NCI-H526 treated with DMSO at 0.1 percent for 48 hours (cell line): Measurements from ENCODE around the gene BRIP1.
"Not testable (repeated sequence)": the region's sequence is repeated elsewhere in the genome, so short reads cannot be mapped to it uniquely, and the experiment has no call there.

Experiments
- DNase-seq: peaks from one replicate; lab custom pipeline; 2025; lab: John Stamatoyannopoulos, UW

BRIP1 gene

GRCh38 chr17:61863801-61864126 is 436 bp upstream of the BRIP1 start:
- no peak for DNase-seq

- peak; percentile 33 for DNase-seq
Measured at GRCh38 chr17:61862105-61862574, 1.2 kb downstream of the BRIP1 start.

- not testable (repeated sequence) for DNase-seq
Measured at GRCh38 chr17:61860397-61860796, 2.9 kb downstream of the BRIP1 start.

- no peak for DNase-seq
Measured at GRCh38 chr17:61856035-61856434, 7.3 kb downstream of the BRIP1 start.

GRCh38 chr17:61852857-61853256 is 10.5 kb downstream of the BRIP1 start:
- DNase-seq = no peak

- no peak for DNase-seq
Measured at GRCh38 chr17:61849674-61850073, 13.7 kb downstream of the BRIP1 start.

GRCh38 chr17:61848896-61849295 is 14.4 kb downstream of the BRIP1 start:
- DNase-seq = no peak

GRCh38 chr17:61848247-61848646 is 15.1 kb downstream of the BRIP1 start:
- no peak for DNase-seq

- no peak for DNase-seq
Measured at GRCh38 chr17:61847659-61848058, 15.7 kb downstream of the BRIP1 start.

- no peak for DNase-seq
Measured at GRCh38 chr17:61846761-61847375, 16.5 kb downstream of the BRIP1 start.

- DNase-seq = no peak
Measured at GRCh38 chr17:61846088-61846487, 17.2 kb downstream of the BRIP1 start.

- no peak for DNase-seq
Measured at GRCh38 chr17:61843435-61843834, 19.9 kb downstream of the BRIP1 start.

GRCh38 chr17:61842899-61843298 is 20.4 kb downstream of the BRIP1 start:
- DNase-seq = no peak

GRCh38 chr17:61839300-61839786 is 24.0 kb downstream of the BRIP1 start:
- no peak for DNase-seq

GRCh38 chr17:61837175-61838051 is 25.9 kb downstream of the BRIP1 start:
- no peak for DNase-seq

GRCh38 chr17:61836266-61837174 is 26.8 kb downstream of the BRIP1 start:
- no peak for DNase-seq

- no peak for DNase-seq
Measured at GRCh38 chr17:61835606-61836005, 27.7 kb downstream of the BRIP1 start.

- DNase-seq = no peak
Measured at GRCh38 chr17:61834610-61835009, 28.7 kb downstream of the BRIP1 start.

GRCh38 chr17:61833536-61834193 is 29.7 kb downstream of the BRIP1 start:
- no peak for DNase-seq

- no peak for DNase-seq
Measured at GRCh38 chr17:61832463-61832862, 30.9 kb downstream of the BRIP1 start.

- no peak for DNase-seq
Measured at GRCh38 chr17:61831099-61831498, 32.2 kb downstream of the BRIP1 start.

- DNase-seq = no peak
Measured at GRCh38 chr17:61828694-61829093, 34.6 kb downstream of the BRIP1 start.
